ENCODE results near the gene UPK3A.
"Not testable (repeated sequence)": the region's sequence is repeated elsewhere in the genome, so short reads cannot be mapped to it uniquely, and the experiment has no call there.

Gene UPK3A

DNA sequence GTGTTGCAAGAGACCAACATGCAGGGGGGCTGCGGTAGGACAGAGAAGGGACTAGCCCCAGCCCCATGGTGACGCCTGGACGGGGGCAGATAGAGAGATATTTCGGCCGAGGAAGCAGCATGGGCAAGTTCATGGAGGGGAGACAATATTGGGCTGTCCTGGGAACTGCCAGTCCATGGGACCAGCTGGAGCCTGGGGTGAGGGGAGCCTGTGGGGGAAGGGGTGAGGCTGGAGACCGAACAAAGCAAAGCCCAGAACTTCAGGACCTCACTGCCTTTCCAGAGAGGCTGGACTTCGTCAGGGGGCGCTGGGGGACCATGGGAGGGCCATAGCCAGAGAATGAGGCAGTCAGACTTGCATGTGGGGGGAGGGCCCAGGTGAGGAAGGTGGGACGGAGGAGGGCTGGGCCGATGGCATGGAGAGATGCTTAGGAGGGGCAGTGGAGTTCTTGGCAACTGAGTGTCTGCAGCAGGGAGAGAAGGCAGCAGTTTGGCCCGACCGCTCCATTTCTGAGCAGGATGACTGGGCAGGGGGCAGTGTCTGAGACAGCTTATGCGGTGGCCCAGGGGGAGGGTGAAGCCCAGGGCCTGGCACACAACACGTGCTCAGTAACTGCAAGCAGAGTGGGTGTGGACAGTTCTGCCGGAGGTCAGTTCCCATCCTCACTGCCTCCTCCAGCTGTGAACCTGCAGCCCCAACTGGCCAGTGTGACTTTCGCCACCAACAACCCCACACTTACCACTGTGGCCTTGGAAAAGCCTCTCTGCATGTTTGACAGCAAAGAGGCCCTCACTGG lies 712 bp downstream of the UPK3A start:
- DNase-seq: no peak

DNA sequence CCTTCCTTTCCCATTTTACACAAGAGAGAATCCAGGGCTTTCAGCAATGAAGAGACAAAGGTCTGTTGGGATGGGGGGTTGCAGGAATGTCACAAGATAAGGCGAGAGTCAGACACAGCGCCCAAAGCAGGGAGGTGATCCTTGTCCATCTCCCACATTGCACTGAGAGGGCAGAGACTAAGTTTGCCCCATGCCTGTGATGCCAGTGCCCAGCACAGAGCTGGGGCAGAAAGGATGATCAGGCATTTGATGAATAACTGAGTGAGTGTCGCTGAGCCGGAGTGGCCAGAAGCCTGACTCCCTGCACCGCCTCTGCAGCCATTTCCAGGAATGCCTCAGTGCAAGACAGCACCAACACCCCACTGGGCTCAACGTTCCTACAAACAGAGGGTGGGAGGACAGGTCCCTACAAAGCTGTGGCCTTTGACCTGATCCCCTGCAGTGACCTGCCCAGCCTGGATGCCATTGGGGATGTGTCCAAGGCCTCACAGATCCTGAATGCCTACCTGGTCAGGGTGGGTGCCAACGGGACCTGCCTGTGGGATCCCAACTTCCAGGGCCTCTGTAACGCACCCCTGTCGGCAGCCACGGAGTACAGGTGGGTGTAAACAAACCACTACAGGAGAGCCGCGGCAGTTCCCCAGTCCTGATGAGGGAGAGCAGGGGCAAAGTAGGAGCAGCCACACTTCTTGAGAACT lies 2.3 kb downstream of the UPK3A start:
- DNase-seq: no peak

DNA sequence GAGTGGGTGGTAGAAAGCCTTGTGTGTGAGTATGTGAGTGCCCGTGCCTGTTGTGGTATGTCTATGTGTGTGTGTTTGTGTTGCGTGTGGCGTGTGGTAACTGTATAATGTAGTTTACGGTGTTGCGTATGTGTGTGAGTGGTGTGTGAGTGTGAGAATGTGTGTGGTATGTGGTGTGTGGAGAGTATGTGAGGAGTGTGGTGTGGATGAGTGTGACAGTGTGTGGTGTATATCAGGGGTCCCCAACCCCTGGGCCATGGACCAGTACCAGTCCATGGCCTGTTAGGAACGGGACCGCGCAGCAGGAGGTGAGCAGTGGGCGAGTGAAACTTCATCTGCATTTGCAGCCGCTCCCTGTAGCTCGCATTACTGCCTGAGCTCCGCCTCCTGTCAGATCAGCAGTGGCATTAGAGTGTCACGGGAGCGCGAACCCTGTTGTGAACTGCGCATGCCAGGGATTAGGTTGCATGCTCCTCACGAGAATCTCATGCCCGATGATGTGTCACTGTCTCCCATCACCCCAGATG lies 5.7 kb downstream of the UPK3A start:
- peak; percentile 2 for DNase-seq

DNA sequence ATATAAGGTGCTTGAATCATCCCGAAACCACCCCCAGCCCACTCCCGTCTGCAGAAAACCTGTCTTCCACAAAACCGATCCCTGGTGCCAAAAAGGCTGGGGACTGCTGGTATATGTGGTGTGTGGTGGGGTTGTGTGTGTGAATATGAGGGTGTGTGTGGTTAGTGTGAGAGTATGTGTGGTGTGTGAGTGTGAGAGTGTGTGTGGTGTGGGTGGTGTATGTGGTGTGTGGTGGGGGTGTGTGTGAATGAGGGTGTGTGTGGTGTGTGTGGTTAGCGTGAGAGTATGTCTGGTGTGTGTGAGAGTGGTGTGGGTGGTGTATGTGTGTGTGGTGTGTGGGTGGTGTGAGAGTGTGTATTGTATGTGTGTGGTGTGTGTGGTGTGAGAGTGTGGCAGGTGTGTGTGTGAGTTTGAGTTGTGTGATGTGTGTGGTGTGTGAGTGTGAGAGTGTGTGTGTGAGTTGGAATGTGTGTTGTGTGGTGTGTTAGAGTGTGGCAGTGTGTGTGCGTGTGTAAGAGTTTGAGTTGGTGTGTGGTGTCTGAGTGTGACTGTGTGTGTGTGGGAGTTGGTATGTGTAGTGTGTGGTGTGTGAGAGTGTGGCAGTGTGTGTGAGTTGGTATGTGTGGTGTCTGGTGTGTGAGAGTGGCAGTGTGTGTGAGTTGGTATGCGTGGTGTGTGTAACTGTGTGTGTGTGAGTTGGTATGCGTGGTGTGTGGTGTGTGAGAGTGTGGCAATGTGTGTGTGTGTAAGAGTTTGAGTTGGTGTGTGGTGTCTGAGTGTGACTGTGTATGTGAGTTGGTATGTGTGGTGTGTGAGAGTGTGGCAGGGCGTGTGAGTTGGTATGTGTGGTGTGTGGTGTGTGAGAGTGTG lies 6.5 kb downstream of the UPK3A start:
- no peak for DNase-seq

DNA sequence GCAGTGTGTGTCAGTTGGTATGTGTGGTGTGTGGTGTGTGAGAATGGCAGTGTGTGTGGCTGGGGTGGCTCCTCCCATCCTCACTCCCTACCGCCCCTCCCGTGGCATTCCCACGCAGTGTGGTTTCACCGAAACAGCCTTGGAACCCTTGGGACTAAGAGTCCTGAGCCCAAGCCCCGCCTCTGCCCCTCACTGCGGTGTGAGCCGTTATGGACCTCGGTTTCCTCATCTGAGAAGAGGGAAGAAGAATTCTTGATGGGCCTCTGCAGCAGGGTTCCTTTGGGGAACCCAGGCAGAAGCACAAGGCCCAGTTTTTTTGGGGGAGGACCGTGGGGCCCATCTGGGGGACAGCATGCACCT lies 7.2 kb downstream of the UPK3A start:
- DNase-seq: no peak

DNA sequence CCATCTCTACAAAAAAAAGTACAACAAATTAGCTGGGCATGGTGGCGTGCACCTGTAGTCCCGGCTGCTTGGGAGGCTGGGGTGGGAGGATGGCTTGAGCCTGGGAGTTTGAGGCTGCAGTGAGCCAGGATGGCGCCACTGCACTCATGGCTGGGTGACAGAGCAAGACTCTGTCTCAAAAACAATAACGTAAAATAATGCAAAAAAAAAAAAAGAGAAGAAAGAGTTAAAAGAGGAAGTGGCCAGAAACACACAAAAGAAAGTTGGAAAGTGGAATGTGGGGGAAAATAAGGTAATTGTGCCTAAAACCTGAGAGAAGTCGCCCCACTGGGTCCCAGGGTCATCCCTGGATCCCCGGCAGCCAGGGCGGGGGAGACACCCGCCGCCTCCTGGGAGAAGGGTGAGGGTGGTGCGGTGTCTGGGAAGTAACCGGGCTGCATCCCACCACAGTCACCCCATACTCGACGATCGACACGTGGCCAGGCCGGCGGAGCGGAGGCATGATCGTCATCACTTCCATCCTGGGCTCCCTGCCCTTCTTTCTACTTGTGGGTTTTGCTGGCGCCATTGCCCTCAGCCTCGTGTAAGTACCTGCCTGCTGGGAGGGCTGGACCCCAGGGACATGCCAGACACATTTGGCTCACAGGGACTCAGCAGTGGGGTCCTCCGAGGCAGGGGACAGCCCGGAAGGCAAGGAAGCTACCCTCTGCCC lies 8.1 kb downstream of the UPK3A start:
- no peak for DNase-seq

DNA sequence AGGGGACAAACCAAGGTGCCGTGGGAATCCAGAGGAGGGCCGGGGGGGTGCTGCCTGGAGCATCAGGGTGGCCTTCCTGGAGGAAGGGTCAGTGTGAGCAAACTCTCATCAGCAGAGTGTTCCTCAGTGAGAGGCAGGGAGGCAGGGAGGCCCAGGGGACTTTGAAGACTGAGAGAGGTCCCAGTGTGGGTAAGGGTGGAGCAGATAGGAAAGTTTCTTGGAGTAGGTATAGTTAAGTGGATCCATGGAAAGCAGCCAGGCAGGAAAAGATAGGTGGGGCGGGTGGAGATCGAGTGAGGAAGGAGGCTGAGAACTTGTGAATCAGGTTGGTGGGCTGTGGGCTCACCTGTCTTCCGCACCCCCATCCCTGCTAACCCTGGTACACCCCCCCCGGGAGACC lies 9.3 kb downstream of the UPK3A start:
- no peak for DNase-seq

DNA sequence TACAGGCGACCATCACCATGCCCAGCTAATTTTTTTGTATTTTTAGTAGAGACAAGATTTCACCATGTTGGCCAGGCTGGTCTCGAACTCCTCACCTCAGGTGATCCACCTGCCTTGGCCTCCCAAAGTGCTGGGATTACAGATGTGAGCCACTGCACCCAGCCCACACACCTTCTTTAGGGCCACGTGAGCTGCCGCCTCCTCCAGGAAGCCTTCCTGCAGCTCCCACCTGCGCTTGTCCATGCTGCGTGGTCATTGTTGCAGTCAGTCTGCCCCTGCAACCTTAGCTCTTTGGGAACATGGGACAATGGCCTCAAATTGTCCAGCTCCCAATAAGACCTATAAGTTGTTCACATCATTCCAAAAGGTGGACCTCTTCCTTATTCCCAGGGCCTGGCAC lies 10.3 kb downstream of the UPK3A start:
- DNase-seq: not testable (repeated sequence)

DNA sequence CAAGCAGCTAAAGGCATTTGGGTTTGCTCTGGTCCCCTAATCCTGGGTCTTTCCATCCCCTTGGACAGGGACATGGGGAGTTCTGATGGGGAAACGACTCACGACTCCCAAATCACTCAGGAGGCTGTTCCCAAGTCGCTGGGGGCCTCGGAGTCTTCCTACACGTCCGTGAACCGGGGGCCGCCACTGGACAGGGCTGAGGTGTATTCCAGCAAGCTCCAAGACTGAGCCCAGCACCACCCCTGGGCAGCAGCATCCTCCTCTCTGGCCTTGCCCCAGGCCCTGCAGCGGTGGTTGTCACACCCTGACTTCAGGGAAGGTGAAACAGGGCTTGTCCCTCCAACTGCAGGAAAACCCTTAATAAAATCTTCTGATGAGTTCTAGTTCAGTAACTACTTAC lies 10.7 kb downstream of the UPK3A start:
- no peak for DNase-seq

DNA sequence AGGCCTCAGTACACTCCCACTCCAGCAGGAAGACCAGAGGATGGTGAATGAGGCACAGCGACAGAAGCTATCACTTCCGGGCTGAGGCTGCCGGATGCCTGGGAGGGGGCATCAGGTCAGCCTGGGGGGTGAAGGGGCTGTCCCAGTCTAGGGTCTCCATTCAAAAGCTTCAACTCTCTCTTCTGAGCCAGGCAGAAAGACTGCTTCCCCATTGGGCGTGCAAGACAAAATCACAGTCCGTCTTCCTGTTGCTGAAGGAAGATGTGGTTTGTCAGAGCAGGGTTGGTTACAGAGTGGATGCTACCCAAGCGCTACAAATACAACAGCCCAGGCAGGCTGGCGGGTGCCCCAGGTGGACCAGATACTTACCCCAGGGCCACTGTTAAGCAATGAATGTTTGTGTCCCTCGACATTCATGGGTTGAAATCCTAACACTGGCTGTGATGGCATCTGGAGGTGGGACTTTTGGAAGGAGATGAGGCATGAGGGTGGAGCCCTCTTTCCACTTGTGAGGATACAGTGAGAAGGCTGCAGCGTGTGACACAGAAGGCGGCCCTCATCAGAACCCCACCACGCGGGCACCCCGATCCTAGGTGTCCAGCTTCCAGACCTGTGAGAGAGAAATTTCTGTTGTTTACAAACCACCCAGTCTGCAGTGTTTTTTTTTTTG lies 12.0 kb downstream of the UPK3A start:
- DNase-seq: no peak

DNA sequence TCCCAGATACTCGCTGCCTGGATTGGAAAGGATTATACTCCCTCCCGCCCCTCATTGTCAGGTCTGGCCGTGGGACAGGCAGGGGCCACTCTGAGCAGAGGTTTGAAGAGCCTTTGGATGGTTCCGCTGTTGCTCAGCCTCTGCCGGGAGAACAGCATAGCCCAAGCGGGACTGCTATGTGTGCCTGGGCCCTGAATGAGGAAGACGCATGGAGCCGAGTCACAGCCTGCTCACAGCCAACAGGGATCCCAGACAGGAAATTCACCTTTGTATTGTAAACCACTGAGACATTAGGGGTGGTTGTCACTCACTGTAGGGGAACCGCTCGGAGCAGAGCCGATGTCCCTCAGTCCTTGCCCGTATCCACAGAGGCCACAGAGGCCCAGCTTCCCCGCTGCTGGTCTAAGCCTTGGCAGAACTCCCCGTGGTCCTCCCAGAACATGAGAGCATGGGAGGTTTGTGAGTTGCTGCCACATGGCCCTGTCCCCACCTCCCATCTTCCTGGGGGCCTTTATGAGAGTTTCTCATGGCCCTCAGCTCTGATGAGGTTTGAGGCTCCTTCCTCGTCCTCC lies 14.3 kb downstream of the UPK3A start:
- no peak for DNase-seq

DNA sequence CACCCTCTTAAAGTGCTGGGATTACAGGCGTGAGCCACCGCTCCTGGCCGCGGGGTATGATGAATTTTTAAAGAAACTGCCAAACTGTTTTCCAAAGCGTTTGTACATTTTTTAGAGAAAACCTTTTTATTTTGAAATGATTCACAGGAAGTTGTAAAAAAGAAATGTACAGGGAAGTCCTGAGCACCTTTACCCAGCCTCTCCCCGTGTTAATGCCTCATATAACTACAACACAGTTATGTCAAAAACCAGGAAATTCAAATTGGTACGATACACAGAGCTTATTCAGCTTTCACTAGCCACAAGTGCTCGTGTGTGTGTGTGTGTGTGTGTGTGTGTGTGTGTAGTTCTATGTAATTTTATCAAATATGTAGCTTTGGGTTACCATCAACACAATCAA lies 18.0 kb downstream of the UPK3A start:
- no peak for DNase-seq

DNA sequence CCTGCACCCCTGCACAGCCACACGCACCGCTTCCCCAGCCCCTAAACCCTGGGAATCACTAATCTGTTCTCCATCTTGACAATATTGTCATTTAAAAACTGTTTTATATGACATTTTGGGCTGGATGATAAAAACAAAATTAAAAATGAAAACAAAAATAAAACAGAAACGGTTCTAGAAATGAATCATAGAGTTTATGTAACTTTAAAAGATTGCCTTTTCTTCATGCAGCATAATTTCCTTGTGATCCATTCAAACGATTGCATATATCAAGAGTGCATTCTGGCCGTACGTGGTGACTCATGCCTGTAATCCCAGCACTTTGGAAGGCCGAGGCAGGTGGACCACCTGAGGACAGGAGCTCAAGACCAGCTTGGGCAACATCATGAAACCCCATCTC lies 18.4 kb downstream of the UPK3A start:
- DNase-seq: no peak

DNA sequence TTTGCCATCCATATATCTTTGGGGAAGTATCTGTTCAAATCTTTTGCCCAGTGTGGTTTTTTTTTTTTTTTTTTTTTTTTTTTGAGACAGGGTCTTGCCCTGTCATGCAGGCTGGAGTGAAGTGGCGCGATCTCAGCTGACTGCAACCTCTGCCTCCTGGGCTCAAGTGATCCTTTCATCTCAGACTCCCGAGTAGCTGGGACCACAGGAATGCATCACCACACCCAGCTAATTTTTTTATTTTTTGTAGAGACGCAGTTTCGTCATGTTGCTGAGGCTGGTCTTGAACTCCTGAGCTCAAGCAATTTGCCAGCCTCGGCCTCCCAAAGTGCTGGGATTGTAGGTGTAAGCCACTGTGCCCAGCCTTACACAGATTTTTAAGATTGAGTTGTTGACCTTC lies 20.2 kb downstream of the UPK3A start:
- no peak for DNase-seq

DNA sequence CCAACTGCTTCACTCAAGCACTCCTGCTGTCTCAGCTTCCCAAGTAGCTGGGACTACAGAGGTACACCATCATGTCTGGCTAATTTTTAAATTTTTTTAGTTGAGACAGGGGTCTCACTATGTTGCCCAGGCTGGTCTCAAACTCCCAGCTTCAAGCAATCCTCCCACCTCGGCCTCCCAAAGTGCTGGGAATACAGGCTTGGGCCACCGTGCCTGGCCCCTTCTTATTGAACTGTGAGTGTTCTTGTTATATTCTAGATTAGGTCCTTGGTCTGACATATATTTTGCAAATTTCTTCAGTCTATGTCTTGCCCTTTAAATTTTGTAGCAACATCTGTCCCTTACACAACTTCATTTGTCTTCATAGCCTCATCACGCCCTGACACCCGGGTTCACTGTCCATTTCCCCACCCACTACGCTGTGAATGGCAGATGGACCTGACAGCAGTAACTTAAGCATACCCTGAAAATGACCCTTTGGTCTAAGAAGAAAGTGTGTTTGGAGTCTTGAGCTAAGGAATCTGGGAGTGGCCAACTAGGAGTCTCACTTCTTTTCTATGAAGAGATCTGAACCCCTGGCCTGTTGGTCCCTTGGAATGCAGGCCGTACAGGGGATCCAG lies 20.8 kb downstream of the UPK3A start:
- no peak for DNase-seq

DNA sequence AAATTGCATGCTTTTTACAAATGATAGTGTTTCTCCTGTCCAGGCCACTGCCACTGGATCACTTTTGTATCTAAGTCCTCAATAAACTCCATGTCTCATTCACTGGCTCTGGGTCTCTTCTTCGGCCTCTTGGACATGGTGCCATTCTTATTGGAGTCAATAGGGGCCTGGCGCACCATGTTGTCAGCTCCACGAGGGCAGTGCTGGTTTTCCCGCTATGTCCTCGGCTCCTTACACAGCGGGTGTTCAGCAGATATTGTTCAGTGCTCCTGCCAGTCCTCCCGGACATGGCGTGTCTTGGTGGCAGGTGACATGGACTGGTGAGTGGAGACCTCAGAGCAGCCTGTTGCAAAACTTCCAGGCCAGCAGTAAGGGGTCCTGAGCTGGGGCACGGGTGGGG lies 21.4 kb downstream of the UPK3A start:
- no peak for DNase-seq

DNA sequence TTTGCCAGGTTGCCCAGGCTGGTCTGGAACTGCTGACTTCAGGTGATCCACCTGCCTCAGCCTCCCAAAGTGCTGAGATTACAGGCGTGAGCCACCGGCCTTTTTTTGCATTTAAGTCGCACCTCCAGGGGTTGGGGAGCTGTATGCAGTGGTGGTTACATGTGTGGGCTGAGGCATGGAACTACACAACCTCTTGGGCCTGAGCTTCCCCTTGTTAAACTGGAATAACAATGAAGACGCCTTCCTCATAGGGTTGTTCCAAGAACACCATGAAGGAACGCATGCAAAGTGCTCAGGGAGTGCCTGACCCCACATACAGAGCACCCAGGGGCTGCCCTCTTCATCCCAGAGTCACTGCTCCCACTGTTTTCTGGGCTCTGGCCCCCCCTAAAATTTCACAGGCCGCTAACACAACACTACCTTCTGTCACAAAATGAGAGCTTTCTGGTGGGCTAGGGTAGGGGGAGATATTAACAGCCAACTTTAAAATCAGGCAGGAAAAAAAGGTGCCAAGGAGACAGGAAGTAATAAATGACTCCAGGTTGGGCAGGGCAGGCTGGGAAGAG lies 23.7 kb downstream of the UPK3A start:
- DNase-seq: no peak

DNA sequence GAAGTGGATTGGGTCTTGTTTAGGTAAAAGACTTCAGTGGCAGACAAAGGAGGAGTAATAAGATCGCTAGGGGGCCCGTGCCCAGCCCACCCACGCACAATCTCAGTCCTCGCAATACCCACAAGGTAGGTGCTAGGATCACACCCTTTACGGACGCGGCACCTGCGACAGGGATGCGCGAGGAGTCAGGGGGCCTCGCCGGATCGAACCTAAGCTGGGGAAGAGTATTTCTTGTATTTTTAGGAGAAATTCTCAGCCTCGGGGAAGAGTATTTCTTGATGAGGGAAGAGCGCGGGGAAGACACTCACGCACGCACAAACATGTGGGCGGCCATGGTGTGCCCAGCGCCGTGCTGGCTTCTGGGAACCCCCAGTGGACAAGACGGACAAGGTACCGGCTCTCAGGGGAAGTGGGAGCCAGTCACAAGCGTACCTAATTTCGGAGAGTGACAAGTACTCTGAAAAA lies 24.2 kb downstream of the UPK3A start:
- DNase-seq: no peak

DNA sequence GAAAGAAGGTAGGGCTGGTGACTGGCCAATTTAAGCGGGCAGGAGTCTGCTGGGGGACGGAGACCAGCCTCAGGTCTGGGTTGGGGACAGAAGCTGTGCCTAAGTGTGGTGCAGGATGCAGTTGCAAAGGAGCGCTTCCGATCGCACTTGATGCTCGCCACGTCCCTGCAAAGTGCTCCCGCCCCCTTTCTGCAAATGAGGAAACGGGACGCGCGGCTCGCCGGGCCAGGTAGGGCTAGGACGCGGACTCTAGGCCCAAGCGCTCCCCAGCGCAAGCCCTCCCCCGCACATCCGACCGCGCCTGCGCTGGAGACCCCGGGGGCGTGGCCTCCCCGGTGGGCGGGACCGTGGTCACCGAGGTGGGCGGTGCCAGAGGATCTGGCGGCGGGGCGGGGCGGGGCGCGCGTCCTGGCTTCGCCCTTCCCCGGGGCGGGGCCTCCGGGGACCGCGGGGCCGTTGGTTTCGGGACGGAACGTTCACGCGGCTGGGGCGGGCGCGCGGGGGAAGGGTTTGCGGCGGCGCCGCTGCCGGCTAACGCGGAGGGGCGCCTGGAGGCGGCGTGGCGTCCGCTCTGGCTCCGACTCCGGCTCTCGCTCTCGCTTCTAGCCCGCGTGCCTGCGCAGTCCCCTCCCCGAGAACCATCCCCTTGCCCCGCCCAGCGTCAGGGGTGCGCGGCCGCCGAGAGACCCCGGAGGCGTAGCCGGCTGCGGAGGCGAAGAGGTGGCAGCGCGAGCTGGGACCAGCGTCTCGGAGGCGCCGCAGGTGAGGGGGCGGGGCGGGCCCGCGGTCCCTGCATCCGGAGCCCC lies 24.9 kb downstream of the UPK3A start, which contains the start of gene FAM118A:
FAM118A (plus strand) TSS at position 513 of the 806 bp plus-strand sequence. CDS start 12,446 bp downstream, outside the sequence.
- peak; percentile 39 for DNase-seq

All from NCI-H187 treated with DMSO at 0.1 percent for 48 hours (cell line).